GM12878 (cell line): ENCODE results near the gene ITSN1. TPM values are rescaled to one million over a fixed set of nuclear protein-coding genes. Genes with fewer than 3 reads are reported as not detected.

Experiments
- ATAC-seq: fragments of 200-7000 bp; cut with Tn5 transposase; 3 replicates; pipeline ENCODE4 v1.9.1; 2020; ENCODE audit warnings: mild to moderate bottlenecking, moderate library complexity
- BruUV-seq: library from RNA; stranded (reverse); fragments of 400-500 nt; replicated peaks from 2 replicates; lab custom pipeline; 2021; lab: Mats Ljungman, UMichigan
- CTCF ChIA-PET: fragments of 300-600 bp; sonication (Branson Sonifier 250); formaldehyde crosslinking; extraction: SDS; loops from one replicate; lab custom pipeline; 2021; ENCODE audit warnings: inconsistent platforms; lab: Yijun Ruan, JAX
- POLR2A ChIA-PET: fragments of 350-600 bp; formaldehyde crosslinking; extraction: SDS; loops from one replicate; lab custom pipeline; 2021; ENCODE audit warnings: inconsistent platforms; lab: Charles Lee
- RAD21 ChIA-PET: fragments of 300-600 bp; sonication (Branson Sonifier 250); formaldehyde crosslinking; loops from one replicate; lab custom pipeline; 2023; ENCODE audit warnings: antibody characterized with exemption; ENCODE audit not compliant: unreplicated experiment; lab: Charles Lee
- SMC1A ChIA-PET: fragments of 300-600 bp; sonication (Branson Sonifier 250); formaldehyde crosslinking; loops from one replicate; lab custom pipeline; 2023; ENCODE audit not compliant: unreplicated experiment, uncharacterized antibody; lab: Charles Lee
- DNase-seq: peaks from one replicate; pipeline ENCODE4 v3.0.0-alpha.2; 2011; ENCODE audit warnings: low read depth, low spot score
- FAIRE-seq: peaks from 3 replicates; lab custom pipeline; 2011; peaks lifted over from hg19 to GRCh38; lab: Jason Lieb, UNC
- H2AFZ ChIP-seq: 2 replicates; pipeline ENCODE4 v1.6.0; 2011; ENCODE audit warnings: low read depth, low read length, control low read depth; ENCODE audit not compliant: control insufficient read depth
- H3K27ac ChIP-seq: 2 replicates; pipeline ENCODE4 v1.5.1; 2011; ENCODE audit warnings: control low read depth; ENCODE audit not compliant: control insufficient read depth, insufficient read depth
- H3K27me3 ChIP-seq, 2 experiments: replicated peaks in 1 of 2; 2 replicates each; pipeline versions ENCODE4 v1.6.0 to v1.6.1; 2011; ENCODE audit warnings: low read length in 1 of 2; ENCODE audit not compliant: control insufficient read depth in 2 of 2, insufficient read depth in 2 of 2
- H3K36me3 ChIP-seq, 2 experiments: 2 replicates each; pipeline ENCODE4 v1.5.1; 2011; ENCODE audit warnings: low read length in 1 of 2; ENCODE audit not compliant: control insufficient read depth in 2 of 2, insufficient read depth in 2 of 2
- H3K4me1 ChIP-seq: 2 replicates; pipeline ENCODE4 v1.6.1; 2011; ENCODE audit warnings: mild to moderate bottlenecking, low read length, moderate library complexity, mixed read lengths; ENCODE audit not compliant: control insufficient read depth, insufficient read depth
- H3K4me2 ChIP-seq: 2 replicates; pipeline ENCODE4 v1.6.0; 2011; ENCODE audit warnings: control low read depth; ENCODE audit not compliant: control insufficient read depth, insufficient read depth
- H3K4me3 ChIP-seq: fragments of 200-600 bp; sonication (generic); 2 replicates; pipeline ENCODE4 v1.5.1; 2016
- H3K79me2 ChIP-seq: 2 replicates; pipeline ENCODE4 v1.6.0; 2011; ENCODE audit warnings: low read length; ENCODE audit not compliant: control insufficient read depth, insufficient read depth
- H3K9ac ChIP-seq: 2 replicates; pipeline ENCODE4 v1.8.0; 2011; ENCODE audit warnings: low read length, control low read depth, mixed read lengths; ENCODE audit not compliant: control insufficient read depth, insufficient read depth
- H3K9me3 ChIP-seq: replicated peaks from 3 replicates; pipeline ENCODE4 v1.5.1; 2011; ENCODE audit warnings: mild to moderate bottlenecking, low read length; ENCODE audit not compliant: control insufficient read depth, insufficient read depth
- H4K20me1 ChIP-seq: 2 replicates; pipeline ENCODE4 v1.6.0; 2011; ENCODE audit not compliant: control insufficient read depth, insufficient read depth
- BCLAF1 ChIP-seq: fragments of 450-650 bp; IDR thresholded peaks from 2 replicates; pipeline ENCODE4 v1.6.1; 2017; ENCODE audit warnings: antibody characterized with exemption, mild to moderate bottlenecking, moderate library complexity
- CHD2 ChIP-seq: IDR thresholded peaks from 2 replicates; pipeline ENCODE4 v1.6.1; 2011; ENCODE audit warnings: low read depth, low read length, improper control_type of control experiment, borderline replicate concordance
- E2F8 ChIP-seq: fragments of 450-650 bp; IDR thresholded peaks from 2 replicates; pipeline ENCODE4 v1.6.1; 2018; ENCODE audit warnings: mild to moderate bottlenecking, low read depth, moderate library complexity; ENCODE audit not compliant: partially characterized antibody
- EED ChIP-seq: sonication (generic); IDR thresholded peaks from 2 replicates; pipeline ENCODE4 v1.6.1; 2016; ENCODE audit warnings: antibody characterized with exemption, low read depth
- ELK1 ChIP-seq: IDR thresholded peaks from 2 replicates; pipeline ENCODE4 v1.6.1; 2012; ENCODE audit warnings: low read depth, low read length, improper control_type of control experiment
- NFIC ChIP-seq: IDR thresholded peaks from 2 replicates; pipeline ENCODE4 v1.6.1; 2012; ENCODE audit warnings: low read depth, mild to moderate bottlenecking, inconsistent platforms, low read length, moderate library complexity
- POU2F2 ChIP-seq: IDR thresholded peaks from 3 replicates; pipeline ENCODE4 v1.6.1; 2011; ENCODE audit warnings: low read depth, mild to moderate bottlenecking, low read length, borderline replicate concordance
- RUNX3 ChIP-seq: IDR thresholded peaks from 2 replicates; pipeline ENCODE4 v1.6.1; 2012; ENCODE audit warnings: low read length, inconsistent platforms
- ZBED1 ChIP-seq: IDR thresholded peaks from 2 replicates; pipeline ENCODE4 v1.6.1; 2016; ENCODE audit warnings: borderline replicate concordance
- ZBTB33 ChIP-seq: fragments of 450-650 bp; IDR thresholded peaks from 2 replicates; pipeline ENCODE4 v1.6.1; 2017; ENCODE audit warnings: mild to moderate bottlenecking
- ZNF217 ChIP-seq: fragments of 450-650 bp; IDR thresholded peaks from 2 replicates; pipeline ENCODE4 v1.6.1; 2017; ENCODE audit warnings: antibody characterized with exemption, mild to moderate bottlenecking
- WGBS: methylation state at CpG from one replicate; pipeline ENCODE4 v1.1.6; 2016; ENCODE audit warnings: low lambda C conversion rate; ENCODE audit not compliant: insufficient replicate concordance, insufficient coverage; ENCODE audit errors: missing lambda C conversion rate; 5-methylcytosine and 5-hydroxymethylcytosine counted together
- in situ Hi-C: fragments of 300-500 bp; cut with MboI; formaldehyde crosslinking; loops from 9 replicates; pipeline ENCODE4 v1.14.3; 2018; ENCODE audit warnings: mixed read lengths
- intact Hi-C: fragments of 100-400 bp; cut with micrococcal nuclease; formaldehyde crosslinking; loops from one replicate; pipeline ENCODE4 v1.14.2; 2022; ENCODE audit not compliant: unreplicated experiment
- polyA plus RNA-seq, 11 experiments: library from polyadenylated mRNA; depleted of rRNA in 4 of 11; unstranded in 6 of 11; stranded (reverse) in 5 of 11; fragments of >200 nt; fragmentation: Nextera tagmentation in 4 of 11; fragmentation: Illumina TruSeq in 1 of 11; extraction: Ambion mirVana in 4 of 11; extraction: Trizol in 1 of 11; gene quantifications; 1 replicate in 1 of 11; 2 replicates in 10 of 11; pipeline versions ENCODE4 v1.2.1 to v1.2.3, GENCODE V29; 2011 to 2016; ENCODE audit warnings: inconsistent platforms in 2 of 11, missing spikeins in 2 of 11, low read depth in 1 of 11
- total RNA-seq, 4 experiments: library from RNA; depleted of rRNA in 3 of 4; stranded (reverse); fragments of >200 nt in 3 of 4; fragmentation: Illumina TruSeq in 1 of 4; extraction: Trizol in 1 of 4; gene quantifications; 2 replicates each; pipeline versions ENCODE4 v1.2.1 to v1.2.3, GENCODE V29; 2013 to 2021

Gene ITSN1
- total and polyA plus RNA-seq, 10 of the 15 experiments (the other 5 are each of a cell fraction or from before 2014, with no cell fraction given) = 0.89 to 10.6 (median 4.8) TPM

GRCh38 chr21:33712022-33712803 is 69.9 kb downstream of the ITSN1 start:
- in situ Hi-C loops (no loop called here), intact Hi-C loops (no loop called here)
- Histone ChIP-seq H4K20me1 (no peaks in the 10 kb centered on the region), H3K36me3 (no peaks in the 10 kb centered on the region), H3K4me3 (no peak overlapping the region), H3K27me3 (no peaks in the 10 kb centered on the region), H3K4me1 (no peaks in the 10 kb centered on the region), H3K9me3 (no peaks in the 10 kb centered on the region; the same call in 2 of the 3 replicates), H3K9ac (no peak overlapping the region), H3K4me2 (no peak overlapping the region), H3K79me2 (no peaks in the 10 kb centered on the region), H2AFZ (no peak overlapping the region), H3K27ac (no peak overlapping the region)
- DNase-seq (no peak), ATAC-seq (no peak), FAIRE-seq (no peak)
- ChIA-PET CTCF (no interaction called here), SMC1A (interaction anchor here (0.7 kb wide), 1 partner anchor 10 kb away, joined by 3 read pairs; no protein-coding TSS in a partner anchor), POLR2A (no interaction called here), RAD21 (no interaction called here)
- WGBS = 34% methylated on average over 3 of the region's 3 CpGs
- no TSS peak for BruUV-seq
- no peak for TF ChIP-seq POU2F2
- no peak for TF ChIP-seq CHD2
- TF ChIP-seq RUNX3 = no peak; the same call in 1 of the 2 replicates
- no peak for TF ChIP-seq NFIC
- TF ChIP-seq ELK1 = no peak
- TF ChIP-seq ZNF217 = no peak
- TF ChIP-seq E2F8 = no peak
- no peak for TF ChIP-seq ZBTB33
- no peak for TF ChIP-seq EED
- no peak for TF ChIP-seq BCLAF1
- TF ChIP-seq ZBED1 = no peak
